SK-N-MC (cell line): ENCODE measurements around the gene HOXA4.

Experiments
- EZH2 ChIP-seq: fragments of 200-600 bp; sonication (generic); IDR thresholded peaks from one replicate; pipeline ENCODE4 v1.6.1; 2017; ENCODE audit warnings: antibody characterized with exemption
- POLR2AphosphoS5 ChIP-seq: IDR thresholded peaks from 2 replicates; pipeline ENCODE4 v1.6.1; 2012; ENCODE audit warnings: mild to moderate bottlenecking, low read depth, low read length, borderline replicate concordance

GRCh38 chr7:27116962-27117886 is 13.3 kb downstream of the HOXA4 start:
- TF ChIP-seq EZH2 (no peak), POLR2AphosphoS5 (no peak)
